Measurements from ENCODE around the gene NSDHL.
A peak's percentile ranks its signal among the peaks of the same experiment; 100 is the strongest.
"Not testable (repeated sequence)": the region's sequence is repeated elsewhere in the genome, so short reads cannot be mapped to it uniquely, and the experiment has no call there.

NSDHL gene

DNA sequence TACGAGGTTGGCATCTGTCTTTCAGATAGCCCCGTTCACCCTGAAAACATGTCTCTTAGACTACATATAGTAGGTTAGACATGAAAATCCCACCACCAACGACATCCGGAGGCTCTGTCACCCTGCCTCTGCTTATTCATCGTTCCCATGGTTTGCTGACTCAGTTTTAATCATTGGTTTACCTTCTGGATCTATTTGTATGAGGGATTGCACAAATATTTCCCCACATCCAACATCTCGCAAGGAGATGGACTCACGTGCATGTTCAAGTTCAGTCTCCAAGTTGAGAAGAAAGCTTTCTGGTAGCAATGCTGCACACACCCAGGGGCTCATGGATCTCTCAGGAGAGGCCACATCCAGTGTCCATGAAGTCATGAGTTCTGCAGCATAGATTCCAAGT is 11.1 kb upstream of the NSDHL start:
- H2AFZ ChIP-seq (ENCODE audit: low read length, unreplicated experiment), result no peak overlapping the region
- peak overlapping the region; percentile 55 for H3K27ac ChIP-seq (ENCODE audit: low read depth, low read length)
- no peak overlapping the region for H3K4me3 ChIP-seq (ENCODE audit: low read depth, low read length)
- peaks cover 12% of the 10 kb centered on the region for H3K4me1 ChIP-seq (ENCODE audit: control insufficient read depth, insufficient read depth, low read length, unreplicated experiment)
- no peaks in the 10 kb centered on the region for H3K79me2 ChIP-seq (ENCODE audit: control insufficient read depth, insufficient read depth, low read length, unreplicated experiment)
- no peaks in the 10 kb centered on the region for H3K36me3 ChIP-seq (ENCODE audit: insufficient read depth, low read length)
- H3K27me3 ChIP-seq (ENCODE audit: insufficient read depth, low read length), result no peaks in the 10 kb centered on the region

DNA sequence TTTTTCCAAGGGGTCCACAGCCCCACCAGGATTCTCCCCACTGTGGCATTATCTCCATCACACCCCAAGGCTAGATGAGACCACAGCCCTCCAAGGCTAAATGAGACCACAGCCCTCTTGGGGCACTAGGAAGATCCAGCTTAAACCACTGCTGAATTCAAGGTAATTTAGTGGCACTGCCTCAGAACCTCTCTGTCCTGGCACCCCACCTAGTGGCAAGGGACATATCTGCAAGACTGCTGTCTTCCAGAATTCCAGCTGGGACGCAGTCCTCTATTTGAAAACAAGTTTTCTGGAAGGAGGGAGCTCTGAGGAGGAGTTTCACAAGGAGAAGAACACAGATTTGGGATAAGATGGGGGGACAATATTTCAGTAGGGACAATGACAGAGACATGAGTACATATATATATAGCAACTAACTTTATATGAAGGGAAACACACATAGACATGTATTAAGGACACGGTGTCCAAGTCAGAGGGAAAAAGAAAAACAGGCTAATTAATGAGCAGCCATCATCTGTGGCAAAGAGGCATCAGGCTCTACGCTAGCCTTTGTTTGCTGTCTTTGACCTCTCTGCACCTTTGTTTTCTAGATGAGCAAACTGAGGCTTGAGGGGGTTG is 9.6 kb upstream of the NSDHL start:
- Histone ChIP-seq H3K4me1 (ENCODE audit: control insufficient read depth, insufficient read depth, low read length, unreplicated experiment) (peaks cover 12% of the 10 kb centered on the region), H2AFZ (ENCODE audit: low read length, unreplicated experiment) (no peak overlapping the region), H3K27me3 (ENCODE audit: insufficient read depth, low read length) (no peaks in the 10 kb centered on the region), H3K36me3 (ENCODE audit: insufficient read depth, low read length) (no peaks in the 10 kb centered on the region), H3K4me3 (ENCODE audit: low read depth, low read length) (no peak overlapping the region), H3K27ac (ENCODE audit: low read depth, low read length) (no peak overlapping the region), H3K79me2 (ENCODE audit: control insufficient read depth, insufficient read depth, low read length, unreplicated experiment) (no peaks in the 10 kb centered on the region)

DNA sequence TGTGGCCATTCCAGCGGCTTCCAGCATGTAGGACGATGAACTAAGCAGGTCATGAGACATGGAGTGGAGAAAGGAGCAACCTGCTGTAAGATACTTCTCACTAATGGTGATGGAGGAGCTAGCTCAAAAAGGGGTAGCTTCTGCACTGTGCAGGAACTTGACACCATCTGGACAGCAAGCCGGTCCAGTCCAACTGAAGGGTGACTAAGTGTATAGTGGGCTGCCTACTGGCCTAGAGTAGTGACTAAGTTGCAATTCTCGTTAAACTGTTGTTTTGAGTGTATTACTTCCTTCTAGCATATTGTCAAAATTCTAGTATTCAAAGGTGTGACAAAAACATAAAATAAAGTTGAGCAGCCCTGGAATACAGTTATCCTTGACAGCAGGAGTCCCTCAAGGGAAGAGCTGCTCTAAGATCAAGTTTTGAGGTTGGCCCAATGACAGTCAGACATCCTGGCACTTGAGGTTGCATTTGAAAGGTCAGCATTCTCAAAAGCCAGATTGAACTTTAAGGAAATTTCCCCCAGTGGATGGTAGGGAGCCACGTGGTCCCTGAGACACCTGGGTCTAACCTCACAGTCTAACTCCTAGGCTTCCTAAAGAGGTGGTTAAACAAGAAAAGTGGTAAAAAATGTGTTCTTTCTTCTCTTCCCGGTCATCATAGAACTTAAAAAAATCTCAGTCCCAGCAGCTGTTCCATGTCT is 8.3 kb upstream of the NSDHL start:
- no peak overlapping the region for H2AFZ ChIP-seq (ENCODE audit: low read length, unreplicated experiment)
- H3K36me3 ChIP-seq (ENCODE audit: insufficient read depth, low read length), result no peaks in the 10 kb centered on the region
- peaks cover 12% of the 10 kb centered on the region for H3K4me1 ChIP-seq (ENCODE audit: control insufficient read depth, insufficient read depth, low read length, unreplicated experiment)
- no peak overlapping the region for H3K27ac ChIP-seq (ENCODE audit: low read depth, low read length)
- no peak overlapping the region for H3K4me3 ChIP-seq (ENCODE audit: low read depth, low read length)
- H3K79me2 ChIP-seq (ENCODE audit: control insufficient read depth, insufficient read depth, low read length, unreplicated experiment), result no peaks in the 10 kb centered on the region
- H3K27me3 ChIP-seq (ENCODE audit: insufficient read depth, low read length), result no peaks in the 10 kb centered on the region

GRCh38 chrX:152823657-152824056 is 7.2 kb upstream of the NSDHL start:
- Histone ChIP-seq H3K27me3 (ENCODE audit: insufficient read depth, low read length) (no peaks in the 10 kb centered on the region), H2AFZ (ENCODE audit: low read length, unreplicated experiment) (no peak overlapping the region), H3K27ac (ENCODE audit: low read depth, low read length) (no peak overlapping the region), H3K36me3 (ENCODE audit: insufficient read depth, low read length) (no peaks in the 10 kb centered on the region), H3K4me3 (ENCODE audit: low read depth, low read length) (no peak overlapping the region), H3K79me2 (ENCODE audit: control insufficient read depth, insufficient read depth, low read length, unreplicated experiment) (no peaks in the 10 kb centered on the region), H3K4me1 (ENCODE audit: control insufficient read depth, insufficient read depth, low read length, unreplicated experiment) (peaks cover 12% of the 10 kb centered on the region)

- no peaks in the 10 kb centered on the region for H3K79me2 ChIP-seq (ENCODE audit: control insufficient read depth, insufficient read depth, low read length, unreplicated experiment)
- no peak overlapping the region for H3K4me3 ChIP-seq (ENCODE audit: low read depth, low read length)
- no peak overlapping the region for H2AFZ ChIP-seq (ENCODE audit: low read length, unreplicated experiment)
- H3K4me1 ChIP-seq (ENCODE audit: control insufficient read depth, insufficient read depth, low read length, unreplicated experiment), result peaks cover 3% of the 10 kb centered on the region
- H3K27me3 ChIP-seq (ENCODE audit: insufficient read depth, low read length), result no peaks in the 10 kb centered on the region
- H3K27ac ChIP-seq (ENCODE audit: low read depth, low read length), result no peak overlapping the region
- H3K36me3 ChIP-seq (ENCODE audit: insufficient read depth, low read length), result no peaks in the 10 kb centered on the region
These were observed 6.0 kb upstream of the NSDHL start for GRCh38 chrX:152824841-152825374.

DNA sequence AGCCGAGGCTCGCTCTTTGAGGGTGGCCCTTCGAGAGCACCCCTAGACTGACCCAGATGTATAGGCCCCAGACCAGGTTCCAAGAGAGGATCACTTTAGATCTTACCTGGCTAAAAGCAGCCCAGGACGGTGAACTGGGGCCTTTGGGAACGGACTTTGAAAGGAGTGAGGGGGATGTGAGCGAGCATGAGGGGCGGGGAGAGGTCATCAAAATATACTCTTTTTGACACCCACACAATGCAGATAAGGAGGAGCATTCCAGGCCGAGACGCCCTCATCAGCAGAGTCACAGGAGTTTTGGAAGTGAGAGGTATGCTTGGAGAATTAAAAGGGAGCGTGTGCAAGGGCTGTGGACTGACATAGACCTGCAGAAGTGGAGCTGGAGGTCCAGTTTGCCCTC is 528 bp downstream of the NSDHL start:
- Histone ChIP-seq H3K36me3 (ENCODE audit: insufficient read depth, low read length) (no peaks in the 10 kb centered on the region), H3K4me3 (ENCODE audit: low read depth, low read length) (peak overlapping the region; percentile 80), H3K27ac (ENCODE audit: low read depth, low read length) (no peak overlapping the region), H3K79me2 (ENCODE audit: control insufficient read depth, insufficient read depth, low read length, unreplicated experiment) (peaks cover 31% of the 10 kb centered on the region), H3K27me3 (ENCODE audit: insufficient read depth, low read length) (no peaks in the 10 kb centered on the region), H3K4me1 (ENCODE audit: control insufficient read depth, insufficient read depth, low read length, unreplicated experiment) (peaks cover 8% of the 10 kb centered on the region), H2AFZ (ENCODE audit: low read length, unreplicated experiment) (peak overlapping the region; percentile 66)

DNA sequence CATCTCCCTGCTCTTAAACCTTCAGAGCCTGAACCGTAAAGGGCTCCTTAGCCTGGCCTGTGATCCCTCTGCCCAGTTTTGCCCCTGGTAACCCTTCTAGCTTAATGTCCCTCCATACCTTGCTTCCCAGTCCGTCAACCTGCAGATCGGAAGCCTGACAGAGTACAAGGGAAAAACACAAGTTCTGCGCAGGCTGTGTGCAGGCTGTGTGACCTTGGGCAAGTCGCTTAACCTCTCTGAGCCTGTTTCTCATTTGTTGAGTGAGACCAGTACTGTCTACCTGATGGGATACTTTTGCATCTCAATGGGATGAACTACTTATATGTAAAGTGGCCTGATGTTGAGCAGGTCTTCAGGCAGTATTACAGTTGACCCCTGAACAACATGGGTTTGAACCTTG is 1.7 kb downstream of the NSDHL start:
- H3K36me3 ChIP-seq (ENCODE audit: insufficient read depth, low read length), result no peaks in the 10 kb centered on the region
- H3K27ac ChIP-seq (ENCODE audit: low read depth, low read length), result no peak overlapping the region
- peak overlapping the region; percentile 80; the same call in 1 of the 2 replicates for H3K4me3 ChIP-seq (ENCODE audit: low read depth, low read length)

DNA sequence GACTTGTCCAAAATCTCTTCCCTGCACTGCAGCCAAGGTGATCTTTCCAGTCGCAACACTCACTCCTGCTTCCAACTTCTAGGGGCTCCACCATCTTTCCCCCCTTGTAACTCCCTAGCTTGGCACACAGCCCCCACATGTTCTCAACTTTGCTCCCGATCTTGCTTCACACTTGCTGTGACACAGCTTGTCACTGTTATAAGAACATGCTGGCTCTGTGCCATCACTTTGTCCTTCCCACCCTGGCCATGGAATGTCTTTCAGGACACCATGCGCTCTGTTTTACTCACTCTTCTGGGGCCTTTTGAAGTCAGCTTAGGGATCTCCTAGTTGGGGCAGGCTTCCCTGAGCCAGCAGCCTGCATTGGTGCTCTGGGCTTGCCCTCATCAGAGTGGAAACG is 2.5 kb downstream of the NSDHL start:
- Histone ChIP-seq H3K79me2 (ENCODE audit: control insufficient read depth, insufficient read depth, low read length, unreplicated experiment) (peaks cover 31% of the 10 kb centered on the region), H3K36me3 (ENCODE audit: insufficient read depth, low read length) (no peaks in the 10 kb centered on the region), H3K4me1 (ENCODE audit: control insufficient read depth, insufficient read depth, low read length, unreplicated experiment) (peaks cover 8% of the 10 kb centered on the region), H3K27ac (ENCODE audit: low read depth, low read length) (no peak overlapping the region), H3K27me3 (ENCODE audit: insufficient read depth, low read length) (no peaks in the 10 kb centered on the region), H3K4me3 (ENCODE audit: low read depth, low read length) (no peak overlapping the region), H2AFZ (ENCODE audit: low read length, unreplicated experiment) (no peak overlapping the region)

More for the DNA sequence above, 1.7 kb downstream of the NSDHL start:
- peaks cover 8% of the 10 kb centered on the region for H3K4me1 ChIP-seq (ENCODE audit: control insufficient read depth, insufficient read depth, low read length, unreplicated experiment)
- no peaks in the 10 kb centered on the region for H3K27me3 ChIP-seq (ENCODE audit: insufficient read depth, low read length)
- no peak overlapping the region for H2AFZ ChIP-seq (ENCODE audit: low read length, unreplicated experiment)
- H3K79me2 ChIP-seq (ENCODE audit: control insufficient read depth, insufficient read depth, low read length, unreplicated experiment), result peaks cover 31% of the 10 kb centered on the region

- H3K4me1 ChIP-seq (ENCODE audit: control insufficient read depth, insufficient read depth, low read length, unreplicated experiment); H3K4me3 ChIP-seq (ENCODE audit: low read depth, low read length); H3K27me3 ChIP-seq (ENCODE audit: insufficient read depth, low read length); H3K27ac ChIP-seq (ENCODE audit: low read depth, low read length); H2AFZ ChIP-seq (ENCODE audit: low read length, unreplicated experiment); H3K36me3 ChIP-seq (ENCODE audit: insufficient read depth, low read length): not testable (repeated sequence)
- H3K79me2 ChIP-seq (ENCODE audit: control insufficient read depth, insufficient read depth, low read length, unreplicated experiment), result peaks cover 31% of the 10 kb centered on the region
These were observed 4.6 kb downstream of the NSDHL start for GRCh38 chrX:152835470-152835869.

DNA sequence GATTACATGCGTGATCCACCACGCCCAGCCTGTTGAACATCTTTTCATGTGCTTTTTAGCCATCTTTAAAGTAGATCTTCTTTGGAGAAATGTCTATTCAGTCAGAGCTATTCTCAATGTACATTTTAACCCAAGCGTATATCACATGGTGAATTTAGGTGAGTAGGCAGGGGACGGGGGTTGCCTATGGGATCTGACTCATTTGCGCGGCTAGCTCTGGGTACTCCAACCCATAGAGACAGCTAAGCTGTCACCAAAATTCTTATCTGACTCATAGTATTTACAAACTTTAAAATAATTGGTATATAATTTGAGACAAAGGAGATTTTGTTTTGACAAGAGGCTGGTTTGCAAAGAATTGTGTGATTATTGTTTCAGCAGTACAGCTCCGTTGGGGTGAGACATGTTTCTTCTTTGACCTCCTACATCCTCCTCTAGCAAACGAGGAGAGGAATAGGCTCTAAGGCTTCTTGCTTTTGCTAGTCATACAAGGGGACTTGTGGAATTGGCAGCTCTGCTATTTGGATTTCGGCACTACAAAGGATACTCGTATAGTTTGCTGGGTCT is 12.0 kb downstream of the NSDHL start:
- Histone ChIP-seq H3K4me3 (ENCODE audit: low read depth, low read length) (no peak overlapping the region), H3K4me1 (ENCODE audit: control insufficient read depth, insufficient read depth, low read length, unreplicated experiment) (no peaks in the 10 kb centered on the region), H3K36me3 (ENCODE audit: insufficient read depth, low read length) (no peaks in the 10 kb centered on the region), H3K27ac (ENCODE audit: low read depth, low read length) (no peak overlapping the region), H2AFZ (ENCODE audit: low read length, unreplicated experiment) (no peak overlapping the region), H3K79me2 (ENCODE audit: control insufficient read depth, insufficient read depth, low read length, unreplicated experiment) (peaks cover 13% of the 10 kb centered on the region), H3K27me3 (ENCODE audit: insufficient read depth, low read length) (no peaks in the 10 kb centered on the region)

DNA sequence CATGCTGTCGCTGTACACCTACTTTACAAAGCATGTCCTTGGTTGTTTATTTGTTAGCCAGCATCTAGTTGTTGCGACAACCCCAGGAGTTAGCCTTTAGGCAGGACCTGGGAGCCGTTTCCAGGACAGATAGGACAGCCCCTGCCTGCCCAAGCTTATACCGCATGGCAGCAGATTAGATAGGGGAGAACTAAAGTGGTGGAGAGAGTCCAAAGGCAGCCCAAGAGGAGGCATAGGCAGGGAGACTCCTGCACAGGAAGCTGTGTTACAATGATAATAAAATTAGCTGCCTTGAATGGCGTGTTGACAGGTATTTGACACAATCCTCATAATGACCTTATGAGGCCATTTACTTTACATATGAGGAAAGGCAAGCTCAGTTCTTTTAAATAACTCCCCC is 13.0 kb downstream of the NSDHL start:
- no peaks in the 10 kb centered on the region for H3K36me3 ChIP-seq (ENCODE audit: insufficient read depth, low read length)

More for the DNA sequence above, 13.0 kb downstream of the NSDHL start:
- Histone ChIP-seq H3K79me2 (ENCODE audit: control insufficient read depth, insufficient read depth, low read length, unreplicated experiment) (peaks cover 13% of the 10 kb centered on the region), H3K27me3 (ENCODE audit: insufficient read depth, low read length) (no peaks in the 10 kb centered on the region), H2AFZ (ENCODE audit: low read length, unreplicated experiment) (no peak overlapping the region), H3K27ac (ENCODE audit: low read depth, low read length) (no peak overlapping the region), H3K4me1 (ENCODE audit: control insufficient read depth, insufficient read depth, low read length, unreplicated experiment) (no peaks in the 10 kb centered on the region), H3K4me3 (ENCODE audit: low read depth, low read length) (no peak overlapping the region)
